ENCODE data around the gene RAET1G.

DNA sequence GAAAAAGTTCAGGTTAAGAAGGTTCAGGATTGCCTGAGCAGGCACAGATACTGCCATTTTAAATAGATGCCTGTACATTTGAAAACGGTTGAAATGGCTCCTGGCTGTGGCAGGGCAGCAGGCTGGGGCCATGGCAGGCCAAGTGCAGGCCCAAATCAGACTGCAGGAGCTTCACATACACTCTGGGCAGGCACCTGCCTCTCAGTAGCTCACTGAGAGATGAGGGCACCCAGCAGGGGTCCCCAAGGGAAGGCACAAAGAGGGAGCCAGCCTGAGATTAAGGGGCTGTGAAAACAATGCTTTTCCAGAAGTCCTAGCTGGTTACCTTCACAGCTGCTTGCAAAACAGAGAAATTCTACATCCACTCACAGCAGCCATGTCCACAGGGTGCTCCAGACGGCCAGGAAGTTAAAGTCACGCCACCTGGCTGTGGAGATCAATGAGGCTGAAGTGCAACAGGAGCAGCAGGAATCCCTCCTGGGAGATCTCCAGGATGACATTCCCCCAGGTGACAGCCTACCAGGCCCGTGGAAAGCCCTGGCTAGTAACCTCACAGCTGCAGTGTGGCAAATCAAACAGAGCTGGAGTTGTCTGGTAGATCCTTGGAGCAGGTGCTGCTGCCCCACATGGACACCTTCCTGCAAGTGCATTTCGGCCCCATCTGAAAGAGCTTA lies 18.8 kb downstream of the RAET1G start:
- TF ChIP-seq, protein P1, sequence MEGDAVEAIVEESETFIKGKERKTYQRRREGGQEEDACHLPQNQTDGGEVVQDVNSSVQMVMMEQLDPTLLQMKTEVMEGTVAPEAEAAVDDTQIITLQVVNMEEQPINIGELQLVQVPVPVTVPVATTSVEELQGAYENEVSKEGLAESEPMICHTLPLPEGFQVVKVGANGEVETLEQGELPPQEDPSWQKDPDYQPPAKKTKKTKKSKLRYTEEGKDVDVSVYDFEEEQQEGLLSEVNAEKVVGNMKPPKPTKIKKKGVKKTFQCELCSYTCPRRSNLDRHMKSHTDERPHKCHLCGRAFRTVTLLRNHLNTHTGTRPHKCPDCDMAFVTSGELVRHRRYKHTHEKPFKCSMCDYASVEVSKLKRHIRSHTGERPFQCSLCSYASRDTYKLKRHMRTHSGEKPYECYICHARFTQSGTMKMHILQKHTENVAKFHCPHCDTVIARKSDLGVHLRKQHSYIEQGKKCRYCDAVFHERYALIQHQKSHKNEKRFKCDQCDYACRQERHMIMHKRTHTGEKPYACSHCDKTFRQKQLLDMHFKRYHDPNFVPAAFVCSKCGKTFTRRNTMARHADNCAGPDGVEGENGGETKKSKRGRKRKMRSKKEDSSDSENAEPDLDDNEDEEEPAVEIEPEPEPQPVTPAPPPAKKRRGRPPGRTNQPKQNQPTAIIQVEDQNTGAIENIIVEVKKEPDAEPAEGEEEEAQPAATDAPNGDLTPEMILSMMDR (IDR thresholded peaks at IDR 0.05), result no peak
- TF ChIP-seq RAD21 (conservative IDR thresholded peaks at IDR 0.05 in 1 of 2, IDR thresholded peaks at IDR 0.05 in 1 of 2), result no peak
- no peak for TF ChIP-seq EP300 (IDR thresholded peaks at IDR 0.05)
- TF ChIP-seq POLR2A (IDR thresholded peaks at IDR 0.05; ENCODE audit: low read length), result no peak
- TF ChIP-seq KDM5A (IDR thresholded peaks at IDR 0.05), result no peak
- TF ChIP-seq, protein P2, sequence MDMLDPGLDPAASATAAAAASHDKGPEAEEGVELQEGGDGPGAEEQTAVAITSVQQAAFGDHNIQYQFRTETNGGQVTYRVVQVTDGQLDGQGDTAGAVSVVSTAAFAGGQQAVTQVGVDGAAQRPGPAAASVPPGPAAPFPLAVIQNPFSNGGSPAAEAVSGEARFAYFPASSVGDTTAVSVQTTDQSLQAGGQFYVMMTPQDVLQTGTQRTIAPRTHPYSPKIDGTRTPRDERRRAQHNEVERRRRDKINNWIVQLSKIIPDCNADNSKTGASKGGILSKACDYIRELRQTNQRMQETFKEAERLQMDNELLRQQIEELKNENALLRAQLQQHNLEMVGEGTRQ (IDR thresholded peaks at IDR 0.05), result no peak
- no peak for TF ChIP-seq ESRRA (IDR thresholded peaks at IDR 0.05; ENCODE audit: borderline replicate concordance, low read length)
- no peak for TF ChIP-seq ZC3H11A (IDR thresholded peaks at IDR 0.05)
- no peak for TF ChIP-seq EHMT2 (IDR thresholded peaks at IDR 0.05; ENCODE audit: low read depth)
